22Rv1 (cell line): ENCODE results near the gene COLGALT1.

Experiments used
- H3K27ac ChIP-seq: fragments of 450-650 bp; 2 replicates; pipeline ENCODE4 v1.5.1; 2017
- ZFX ChIP-seq: fragments of 450-650 bp; IDR thresholded peaks from 2 replicates; pipeline ENCODE4 v1.6.1; 2017; ENCODE audit warnings: antibody characterized with exemption, borderline replicate concordance
- TF ChIP-seq, protein P1 (sequence below): fragments of 450-650 bp; IDR thresholded peaks from 2 replicates; pipeline ENCODE4 v1.5.1; 2017; ENCODE audit warnings: mild to moderate bottlenecking

The COLGALT1 gene

DNA sequence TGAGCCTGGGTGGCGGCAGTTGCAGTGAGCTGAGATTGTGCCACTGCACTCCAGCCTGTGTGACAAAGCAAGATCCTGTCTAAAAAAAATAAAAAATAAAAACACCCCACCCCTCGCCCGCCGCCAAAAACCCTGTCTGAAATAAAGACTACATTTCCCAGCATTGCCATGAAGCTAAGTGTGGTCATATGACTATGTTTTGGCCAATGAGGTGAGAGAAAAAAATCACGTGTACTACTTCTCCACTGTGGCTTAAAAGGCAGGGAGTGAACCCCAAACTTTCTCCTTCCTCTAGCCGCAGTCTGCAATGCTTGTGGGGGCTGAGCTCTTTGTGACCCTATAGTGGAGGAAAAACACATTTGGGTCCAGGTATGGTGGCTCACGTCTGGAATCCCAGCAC lies 54.9 kb downstream of the COLGALT1 start:
- H3K27ac ChIP-seq = no peak overlapping the region

DNA sequence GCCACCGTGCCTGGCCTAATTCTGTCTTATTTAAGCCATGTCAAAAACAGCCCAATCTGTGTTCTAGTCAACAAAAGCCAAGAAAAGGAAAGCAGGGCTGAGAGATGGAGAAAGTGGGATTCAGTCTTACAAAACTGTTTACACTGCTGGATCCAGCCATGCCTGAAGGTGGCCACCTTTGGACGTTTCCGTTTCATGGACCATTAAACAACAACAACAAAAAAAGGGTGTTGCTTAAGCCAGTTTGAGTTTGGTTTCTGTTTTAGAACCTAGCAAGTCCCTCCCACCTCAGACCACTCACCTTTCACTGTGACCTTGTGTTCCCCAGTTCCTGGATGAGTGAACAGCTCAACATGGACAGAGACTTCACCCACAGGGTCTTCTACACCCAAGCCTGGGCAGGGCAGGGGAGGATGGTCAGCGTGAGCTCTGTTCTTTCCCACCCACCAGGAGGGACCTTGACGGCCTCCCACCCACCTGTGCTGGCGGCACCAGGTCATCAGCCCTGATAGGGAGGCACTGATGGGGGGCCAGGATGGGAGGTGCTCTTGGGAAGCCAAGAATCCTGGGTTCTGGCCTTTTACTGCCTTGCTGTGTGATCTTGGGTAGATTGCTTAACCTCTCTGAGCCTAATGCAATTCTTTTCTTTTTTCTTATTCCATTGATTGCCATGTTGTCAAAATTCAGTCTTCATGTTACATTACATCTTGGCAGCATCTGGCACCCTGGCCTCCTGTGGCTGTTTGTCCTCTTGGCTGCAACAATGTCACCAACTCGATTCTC lies 56.2 kb downstream of the COLGALT1 start:
- TF ChIP-seq, protein P1, sequence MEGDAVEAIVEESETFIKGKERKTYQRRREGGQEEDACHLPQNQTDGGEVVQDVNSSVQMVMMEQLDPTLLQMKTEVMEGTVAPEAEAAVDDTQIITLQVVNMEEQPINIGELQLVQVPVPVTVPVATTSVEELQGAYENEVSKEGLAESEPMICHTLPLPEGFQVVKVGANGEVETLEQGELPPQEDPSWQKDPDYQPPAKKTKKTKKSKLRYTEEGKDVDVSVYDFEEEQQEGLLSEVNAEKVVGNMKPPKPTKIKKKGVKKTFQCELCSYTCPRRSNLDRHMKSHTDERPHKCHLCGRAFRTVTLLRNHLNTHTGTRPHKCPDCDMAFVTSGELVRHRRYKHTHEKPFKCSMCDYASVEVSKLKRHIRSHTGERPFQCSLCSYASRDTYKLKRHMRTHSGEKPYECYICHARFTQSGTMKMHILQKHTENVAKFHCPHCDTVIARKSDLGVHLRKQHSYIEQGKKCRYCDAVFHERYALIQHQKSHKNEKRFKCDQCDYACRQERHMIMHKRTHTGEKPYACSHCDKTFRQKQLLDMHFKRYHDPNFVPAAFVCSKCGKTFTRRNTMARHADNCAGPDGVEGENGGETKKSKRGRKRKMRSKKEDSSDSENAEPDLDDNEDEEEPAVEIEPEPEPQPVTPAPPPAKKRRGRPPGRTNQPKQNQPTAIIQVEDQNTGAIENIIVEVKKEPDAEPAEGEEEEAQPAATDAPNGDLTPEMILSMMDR = no peak
- no peak for TF ChIP-seq ZFX
- H3K27ac ChIP-seq = no peak overlapping the region

More for the DNA sequence above, 54.9 kb downstream of the COLGALT1 start:
- TF ChIP-seq, protein P1 = no peak
- TF ChIP-seq ZFX = no peak

DNA sequence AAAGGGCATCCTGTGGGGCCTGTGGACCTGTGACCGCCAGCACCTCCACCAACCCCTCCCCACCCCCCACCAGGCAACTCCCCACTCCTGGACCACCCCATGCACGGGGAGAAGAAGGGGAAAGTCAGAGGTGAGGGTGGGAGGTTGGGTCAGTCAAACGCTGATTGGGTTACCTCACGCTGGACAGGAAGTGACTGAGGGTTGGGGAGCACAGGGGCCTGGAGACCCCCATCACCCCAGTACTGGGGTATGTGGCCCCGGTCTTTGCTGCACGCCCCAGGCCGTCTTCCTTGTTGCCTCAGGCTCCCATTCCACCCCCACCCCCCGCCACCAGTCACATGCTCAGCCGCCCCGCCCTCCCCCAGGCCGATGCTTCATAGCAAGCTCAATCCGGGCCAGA lies 59.0 kb downstream of the COLGALT1 start:
- TF ChIP-seq, protein P1 = no peak
- TF ChIP-seq ZFX = no peak

DNA sequence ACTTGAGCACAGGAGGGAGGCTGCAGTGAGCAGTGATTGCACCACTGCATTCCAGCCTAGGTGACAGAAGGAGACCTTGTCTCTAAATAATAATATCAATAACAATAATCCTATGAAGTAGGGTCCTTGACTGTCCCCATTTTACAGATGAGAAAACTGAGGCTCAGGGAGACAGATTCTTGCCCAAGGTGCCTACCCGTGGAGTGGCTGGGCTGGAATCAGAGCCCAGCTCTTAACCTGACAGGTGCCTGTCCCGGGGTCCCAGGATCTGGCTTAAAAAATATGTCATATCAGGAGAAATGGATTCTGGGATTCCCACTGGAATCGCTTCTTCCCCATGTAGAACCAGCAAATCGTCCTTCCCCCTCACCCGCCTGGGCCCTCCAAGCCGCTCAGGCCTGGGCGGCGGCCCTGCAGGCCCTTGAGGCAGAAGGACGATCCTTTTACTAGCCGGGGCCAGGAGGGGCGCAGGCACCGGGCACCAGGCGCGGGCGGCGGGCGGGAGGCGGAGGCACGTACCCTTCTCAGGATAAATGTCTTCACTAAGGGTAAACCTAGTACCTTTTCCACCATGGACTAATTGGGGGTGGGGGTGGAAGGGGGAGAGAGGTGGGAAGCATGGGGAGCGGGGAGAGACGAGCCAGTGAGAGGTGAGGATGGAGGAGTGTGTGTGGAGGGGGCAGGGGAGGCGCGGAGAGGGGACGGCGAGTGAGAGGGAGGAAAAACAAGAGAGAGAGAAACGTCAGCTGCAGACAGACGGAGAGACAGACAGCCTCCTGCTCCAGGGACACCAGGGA lies 60.6 kb downstream of the COLGALT1 start:
- no peak overlapping the region for H3K27ac ChIP-seq
- TF ChIP-seq, protein P1 = no peak
- TF ChIP-seq ZFX = no peak

More for the DNA sequence above, 59.0 kb downstream of the COLGALT1 start:
- no peak overlapping the region for H3K27ac ChIP-seq

DNA sequence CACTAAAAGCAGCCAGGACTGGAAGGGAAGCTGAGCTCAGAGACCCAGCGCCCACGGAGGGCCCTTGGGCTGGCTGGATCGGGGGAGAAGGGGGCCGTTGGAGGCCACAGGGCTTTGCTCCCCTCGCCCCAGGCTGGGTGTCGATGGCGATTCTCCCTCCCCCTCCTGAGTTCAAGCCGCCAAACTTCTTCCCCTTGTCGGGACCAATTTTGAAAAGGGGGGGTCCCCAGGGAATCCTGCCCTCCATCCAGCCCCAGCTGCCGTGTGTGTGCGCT lies 61.2 kb downstream of the COLGALT1 start:
- TF ChIP-seq ZFX = no peak
- no peak overlapping the region for H3K27ac ChIP-seq

DNA sequence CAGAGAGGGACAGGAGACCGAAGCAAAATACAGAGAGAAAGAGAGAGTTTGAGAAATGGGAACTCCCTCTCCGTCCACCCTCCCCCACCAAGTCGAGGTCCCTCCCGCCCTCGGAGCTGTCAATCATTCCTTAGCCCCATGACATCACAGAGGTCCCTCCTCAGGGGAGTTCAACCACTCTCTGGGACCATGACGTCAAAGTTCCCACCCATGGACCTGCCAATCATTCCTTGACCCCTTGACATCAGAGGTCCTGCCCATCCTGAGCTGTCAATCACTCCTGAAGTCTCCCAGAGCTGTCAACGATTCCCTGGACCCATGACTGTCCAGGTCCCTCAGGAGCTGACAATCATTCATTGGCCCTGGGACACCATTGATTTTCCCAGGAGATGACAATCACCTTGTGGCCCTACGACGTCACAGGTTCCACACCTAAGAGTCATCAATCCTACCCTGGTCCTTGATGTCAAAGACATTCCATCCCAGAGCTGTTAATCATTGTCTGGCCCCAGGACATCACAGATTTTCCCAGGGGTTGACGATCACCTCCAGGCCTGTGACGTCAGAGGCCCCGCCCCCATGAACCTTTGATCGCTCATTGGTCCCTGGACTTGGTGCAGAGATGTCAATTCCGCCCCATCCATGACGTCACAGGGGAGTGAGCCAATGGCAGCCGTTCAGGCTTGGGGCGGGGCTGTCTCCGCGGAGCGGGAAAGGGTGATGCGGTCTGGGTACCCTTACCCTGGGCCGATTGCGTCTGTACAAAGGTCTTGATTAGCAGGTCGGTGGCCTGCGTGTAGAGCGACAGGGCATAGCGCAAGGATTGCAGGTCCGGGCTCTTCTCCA lies 61.7 kb downstream of the COLGALT1 start:
- no peak for TF ChIP-seq ZFX
- TF ChIP-seq, protein P1 = no peak
- H3K27ac ChIP-seq = no peak overlapping the region

DNA sequence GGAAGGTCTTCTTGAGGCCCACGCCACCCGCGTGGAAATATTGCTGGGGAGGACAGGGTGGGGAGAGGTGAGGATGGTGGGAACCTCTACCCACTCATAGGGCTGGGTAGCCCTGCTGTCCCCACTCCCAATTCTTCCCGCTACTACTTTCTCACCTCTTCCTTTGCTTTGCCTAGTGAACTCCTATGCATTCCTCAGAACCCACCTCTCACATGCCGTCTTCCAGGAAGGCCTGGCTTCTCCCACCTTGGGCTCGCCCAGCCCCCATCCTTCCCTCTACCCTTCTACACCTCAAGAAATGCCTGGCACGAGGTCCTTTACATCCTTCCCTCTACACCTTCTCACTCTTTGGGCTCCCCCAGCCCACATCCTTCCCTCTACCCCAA lies 62.4 kb downstream of the COLGALT1 start:
- TF ChIP-seq, protein P1 = no peak
- no peak for TF ChIP-seq ZFX
- no peak overlapping the region for H3K27ac ChIP-seq
